IMR-90 (cell line): ENCODE measurements around the gene RAB3GAP2.

Source experiments
- BHLHE40 ChIP-seq: fragments of 150-350 bp; IDR thresholded peaks from 2 replicates; pipeline ENCODE4 v1.6.1; 2016; ENCODE audit warnings: mild to moderate bottlenecking, low read depth, low read length
- CEBPB ChIP-seq: IDR thresholded peaks from 2 replicates; pipeline ENCODE4 v1.6.1; 2012; ENCODE audit warnings: low read depth, low read length, improper control_type of control experiment
- FOS ChIP-seq: fragments of 150-350 bp; IDR thresholded peaks from 2 replicates; pipeline ENCODE4 v1.6.1; 2016; ENCODE audit warnings: low read depth, low read length
- MAFK ChIP-seq: IDR thresholded peaks from 2 replicates; pipeline ENCODE4 v1.6.1; 2012; ENCODE audit warnings: low read depth, low read length, improper control_type of control experiment
- MAZ ChIP-seq: IDR thresholded peaks from 2 replicates; pipeline ENCODE4 v1.6.1; 2012; ENCODE audit warnings: low read depth, mild to moderate bottlenecking, low read length, improper control_type of control experiment, moderate library complexity, borderline replicate concordance
- MXI1 ChIP-seq: IDR thresholded peaks from 2 replicates; pipeline ENCODE4 v1.6.1; 2012; ENCODE audit warnings: low read depth, mild to moderate bottlenecking, low read length, moderate library complexity, borderline replicate concordance
- POLR2A ChIP-seq: IDR thresholded peaks from 2 replicates; pipeline ENCODE4 v1.6.1; 2012; ENCODE audit warnings: mild to moderate bottlenecking, low read depth, low read length
- RAD21 ChIP-seq: IDR thresholded peaks from 2 replicates; pipeline ENCODE4 v1.6.1; 2012; ENCODE audit warnings: low read length, improper control_type of control experiment
- RCOR1 ChIP-seq: IDR thresholded peaks from 2 replicates; pipeline ENCODE4 v1.6.1; 2012; ENCODE audit warnings: mild to moderate bottlenecking, low read length, improper control_type of control experiment; ENCODE audit not compliant: insufficient replicate concordance
- RFX5 ChIP-seq: IDR thresholded peaks from 2 replicates; pipeline ENCODE4 v1.8.0; 2012; ENCODE audit warnings: low read depth, mild to moderate bottlenecking, low read length, moderate library complexity
- SMC3 ChIP-seq: fragments of 150-350 bp; IDR thresholded peaks from 2 replicates; pipeline ENCODE4 v1.6.1; 2016; ENCODE audit warnings: low read depth, mild to moderate bottlenecking, antibody characterized with exemption, low read length, moderate library complexity
- TF ChIP-seq, protein P1 (sequence below): conservative IDR thresholded peaks from 2 replicates; pipeline ENCODE4 v1.5.1; 2012; ENCODE audit warnings: mild to moderate bottlenecking, low read depth, low read length, improper control_type of control experiment
- TF ChIP-seq, protein P2 (sequence below): fragments of 150-350 bp; IDR thresholded peaks from 2 replicates; pipeline ENCODE4 v1.6.1; 2016; ENCODE audit warnings: low read depth, mild to moderate bottlenecking, low read length, moderate library complexity, borderline replicate concordance
- TF ChIP-seq, protein P3 (sequence below): fragments of 150-350 bp; IDR thresholded peaks from 2 replicates; pipeline ENCODE4 v1.6.1; 2017; ENCODE audit warnings: mild to moderate bottlenecking, antibody characterized with exemption, low read length, low read depth

DNA sequence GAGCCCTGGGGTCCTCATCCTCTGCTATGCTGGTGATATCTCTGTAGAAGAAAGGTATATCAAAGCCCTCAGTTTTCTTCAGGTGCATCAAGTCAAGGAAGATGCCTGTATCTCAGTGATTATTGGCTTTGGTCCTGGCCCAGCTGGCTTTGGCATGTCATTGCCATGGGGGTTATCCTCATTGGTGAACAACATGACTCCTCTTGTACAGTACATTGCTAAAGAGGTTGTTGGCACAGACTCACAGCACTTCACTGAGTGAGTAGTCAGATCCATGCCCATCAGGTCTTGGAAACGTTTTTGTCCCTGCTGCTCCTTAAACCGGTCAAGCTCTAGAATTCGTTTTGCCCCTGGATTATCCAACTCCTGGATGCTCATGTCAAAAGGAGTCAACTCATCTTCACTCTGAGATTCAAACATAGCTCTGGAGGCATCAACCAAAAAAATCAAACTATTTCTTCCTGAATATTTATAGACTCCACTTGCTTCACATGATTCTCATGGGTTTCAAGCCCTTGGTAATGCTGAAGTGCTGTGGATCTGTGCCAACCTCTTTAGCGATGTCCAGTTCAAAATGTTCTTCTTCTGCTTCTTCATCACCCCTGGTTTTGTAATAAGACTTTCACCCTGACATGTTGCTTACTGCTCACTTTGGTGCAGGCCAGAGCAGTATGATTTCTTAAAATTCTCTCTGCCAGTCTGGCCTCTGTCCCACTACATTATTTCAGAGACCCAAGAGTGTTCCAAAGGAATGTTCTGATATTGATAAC is 43.0 kb upstream of the RAB3GAP2 start:
- TF ChIP-seq SMC3 (no peak), MXI1 (no peak), POLR2A (no peak), FOS (no peak), BHLHE40 (no peak), CEBPB (no peak), RFX5 (no peak), RAD21 (no peak), MAZ (no peak), RCOR1 (no peak), MAFK (no peak)
- TF ChIP-seq, protein P1, sequence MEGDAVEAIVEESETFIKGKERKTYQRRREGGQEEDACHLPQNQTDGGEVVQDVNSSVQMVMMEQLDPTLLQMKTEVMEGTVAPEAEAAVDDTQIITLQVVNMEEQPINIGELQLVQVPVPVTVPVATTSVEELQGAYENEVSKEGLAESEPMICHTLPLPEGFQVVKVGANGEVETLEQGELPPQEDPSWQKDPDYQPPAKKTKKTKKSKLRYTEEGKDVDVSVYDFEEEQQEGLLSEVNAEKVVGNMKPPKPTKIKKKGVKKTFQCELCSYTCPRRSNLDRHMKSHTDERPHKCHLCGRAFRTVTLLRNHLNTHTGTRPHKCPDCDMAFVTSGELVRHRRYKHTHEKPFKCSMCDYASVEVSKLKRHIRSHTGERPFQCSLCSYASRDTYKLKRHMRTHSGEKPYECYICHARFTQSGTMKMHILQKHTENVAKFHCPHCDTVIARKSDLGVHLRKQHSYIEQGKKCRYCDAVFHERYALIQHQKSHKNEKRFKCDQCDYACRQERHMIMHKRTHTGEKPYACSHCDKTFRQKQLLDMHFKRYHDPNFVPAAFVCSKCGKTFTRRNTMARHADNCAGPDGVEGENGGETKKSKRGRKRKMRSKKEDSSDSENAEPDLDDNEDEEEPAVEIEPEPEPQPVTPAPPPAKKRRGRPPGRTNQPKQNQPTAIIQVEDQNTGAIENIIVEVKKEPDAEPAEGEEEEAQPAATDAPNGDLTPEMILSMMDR, result no peak
- TF ChIP-seq, protein P2, sequence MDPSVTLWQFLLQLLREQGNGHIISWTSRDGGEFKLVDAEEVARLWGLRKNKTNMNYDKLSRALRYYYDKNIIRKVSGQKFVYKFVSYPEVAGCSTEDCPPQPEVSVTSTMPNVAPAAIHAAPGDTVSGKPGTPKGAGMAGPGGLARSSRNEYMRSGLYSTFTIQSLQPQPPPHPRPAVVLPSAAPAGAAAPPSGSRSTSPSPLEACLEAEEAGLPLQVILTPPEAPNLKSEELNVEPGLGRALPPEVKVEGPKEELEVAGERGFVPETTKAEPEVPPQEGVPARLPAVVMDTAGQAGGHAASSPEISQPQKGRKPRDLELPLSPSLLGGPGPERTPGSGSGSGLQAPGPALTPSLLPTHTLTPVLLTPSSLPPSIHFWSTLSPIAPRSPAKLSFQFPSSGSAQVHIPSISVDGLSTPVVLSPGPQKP, result no peak
- TF ChIP-seq, protein P3, sequence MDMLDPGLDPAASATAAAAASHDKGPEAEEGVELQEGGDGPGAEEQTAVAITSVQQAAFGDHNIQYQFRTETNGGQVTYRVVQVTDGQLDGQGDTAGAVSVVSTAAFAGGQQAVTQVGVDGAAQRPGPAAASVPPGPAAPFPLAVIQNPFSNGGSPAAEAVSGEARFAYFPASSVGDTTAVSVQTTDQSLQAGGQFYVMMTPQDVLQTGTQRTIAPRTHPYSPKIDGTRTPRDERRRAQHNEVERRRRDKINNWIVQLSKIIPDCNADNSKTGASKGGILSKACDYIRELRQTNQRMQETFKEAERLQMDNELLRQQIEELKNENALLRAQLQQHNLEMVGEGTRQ, result no peak
